Left ventricle myocardium superior (tissue), 1 donor: ENCODE data around the gene FAHD1. TPM values are rescaled to one million over a fixed set of nuclear protein-coding genes. Genes with fewer than 3 reads are reported as not detected.

Experiments used
- ATAC-seq: fragments of 200-7000 bp; cut with Tn5 transposase; one replicate; pipeline ENCODE4 v1.9.1; 2020; ENCODE audit warnings: mild to moderate bottlenecking, moderate library complexity
- DNase-seq: peaks from one replicate; pipeline ENCODE4 v3.0.0-alpha.2; 2020
- intact Hi-C: fragments of 100-400 bp; cut with micrococcal nuclease; formaldehyde crosslinking; loops from one replicate; pipeline ENCODE4 v1.11.0; 2022
- total RNA-seq: library from RNA; stranded (reverse); fragmentation: NEBNext Ultra II Directional; extraction: Animal tissue kit (Norgen Biotek cat#: 25700); gene quantifications from one replicate; pipeline ENCODE4 v1.2.1, GENCODE V29; 2021
- donor health status: DM: no; HTN: yes; CAD: no; lungs with severe emphysema.

The FAHD1 gene
- total RNA-seq, 1 donor from 2014 or later, result 30.0 TPM

DNA sequence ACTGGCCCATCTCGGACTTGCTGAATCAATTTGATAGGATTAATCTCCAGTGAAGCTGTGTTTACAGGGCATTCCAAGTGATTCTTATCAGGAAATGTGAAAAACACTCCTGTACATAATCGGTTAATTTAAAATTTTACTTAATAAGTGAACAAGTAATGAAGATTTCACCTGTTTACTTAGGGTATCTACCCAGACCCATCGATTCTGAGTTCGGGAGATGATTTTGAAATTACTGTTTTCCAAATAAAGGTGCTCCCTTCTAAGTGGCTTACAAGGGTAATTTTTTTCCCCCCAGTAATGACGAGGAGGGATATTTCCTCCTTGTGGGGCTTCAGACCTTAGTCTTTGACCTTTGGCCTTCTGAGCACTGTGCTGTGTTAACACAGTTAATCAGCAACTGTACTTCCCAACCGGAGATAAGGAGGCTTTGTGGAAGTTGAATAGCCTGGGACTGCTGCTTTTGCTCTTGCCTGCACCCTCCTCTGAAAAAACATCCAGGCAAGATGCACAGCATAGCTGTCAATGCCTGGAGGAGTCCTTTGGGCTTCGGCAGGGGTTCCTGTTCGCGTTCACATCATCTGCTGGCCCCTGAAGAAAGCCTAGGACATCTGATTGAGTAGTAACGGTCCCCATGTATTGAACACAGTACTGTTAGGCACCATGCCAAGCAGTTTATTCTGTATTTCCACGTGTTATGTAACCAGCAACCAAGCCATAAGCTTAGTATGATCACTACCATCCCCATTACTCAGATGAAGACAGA, 1.8 kb downstream of the FAHD1 start:
- DNase-seq (no peak), ATAC-seq (no peak)
- intact Hi-C loops, result no loop called here

DNA sequence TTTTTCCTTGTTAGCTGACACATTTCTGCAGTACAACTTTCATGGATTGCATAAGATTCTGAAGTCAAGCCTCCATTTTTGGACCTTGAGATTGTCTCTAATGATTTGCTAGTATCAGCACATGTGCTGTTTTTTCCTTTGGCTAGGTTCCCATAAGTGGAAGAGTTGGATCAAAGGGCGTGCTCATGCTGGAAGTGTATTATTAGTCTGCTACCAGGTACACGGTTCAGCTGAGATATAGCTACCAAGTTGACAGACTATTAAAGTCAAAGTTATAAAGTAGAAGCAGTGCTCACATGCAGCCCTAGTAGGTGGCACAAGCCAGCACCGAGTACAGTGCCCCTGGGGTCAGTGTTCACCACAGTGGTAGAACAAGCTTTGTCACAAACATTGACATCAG, 3.2 kb downstream of the FAHD1 start:
- intact Hi-C loops, result no loop called here
- DNase-seq, result no peak
- no peak for ATAC-seq

DNA sequence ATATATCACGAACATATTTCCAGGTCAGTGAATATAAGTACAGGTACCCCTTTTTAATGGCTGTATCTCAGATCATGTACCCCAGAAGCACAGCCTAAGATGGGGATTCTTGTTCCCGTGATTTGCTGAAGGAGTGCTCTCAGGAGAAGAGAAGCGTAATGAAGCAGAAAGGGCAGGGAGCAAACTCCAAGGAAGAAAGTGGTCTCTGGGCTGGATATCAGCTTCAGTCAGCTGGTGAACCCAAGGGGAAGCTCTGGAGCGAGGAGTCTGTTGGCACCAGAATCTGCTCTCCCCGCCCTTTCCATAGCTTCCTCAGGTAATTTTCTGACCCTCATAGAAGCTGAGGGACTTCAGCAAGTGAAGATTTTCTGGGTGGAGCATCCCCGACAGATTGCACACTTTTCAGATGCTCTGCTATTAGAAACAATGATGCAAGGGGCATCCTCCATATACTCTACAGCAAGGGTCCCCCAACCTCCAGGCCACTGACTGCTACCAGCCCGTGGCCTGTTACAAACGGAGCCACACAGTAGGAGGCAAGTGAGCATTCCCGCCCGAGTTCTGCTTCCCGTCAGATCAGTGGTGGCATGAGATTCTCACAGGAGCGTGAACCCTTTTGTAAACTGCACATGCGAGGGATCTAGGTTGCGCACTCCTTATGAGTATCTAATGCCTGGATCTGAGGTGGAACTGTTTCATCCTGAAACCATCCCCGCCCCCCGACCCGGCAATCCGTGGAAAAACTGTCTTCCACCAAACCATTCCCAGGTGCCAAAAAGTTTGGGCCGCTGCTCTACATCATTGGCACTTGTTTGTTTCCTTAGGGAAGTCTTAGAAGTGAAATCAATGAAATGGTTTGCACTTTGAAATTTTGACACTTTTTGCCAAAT, 4.4 kb downstream of the FAHD1 start:
- DNase-seq (no peak), ATAC-seq (no peak)
- intact Hi-C loops, result no loop called here

DNA sequence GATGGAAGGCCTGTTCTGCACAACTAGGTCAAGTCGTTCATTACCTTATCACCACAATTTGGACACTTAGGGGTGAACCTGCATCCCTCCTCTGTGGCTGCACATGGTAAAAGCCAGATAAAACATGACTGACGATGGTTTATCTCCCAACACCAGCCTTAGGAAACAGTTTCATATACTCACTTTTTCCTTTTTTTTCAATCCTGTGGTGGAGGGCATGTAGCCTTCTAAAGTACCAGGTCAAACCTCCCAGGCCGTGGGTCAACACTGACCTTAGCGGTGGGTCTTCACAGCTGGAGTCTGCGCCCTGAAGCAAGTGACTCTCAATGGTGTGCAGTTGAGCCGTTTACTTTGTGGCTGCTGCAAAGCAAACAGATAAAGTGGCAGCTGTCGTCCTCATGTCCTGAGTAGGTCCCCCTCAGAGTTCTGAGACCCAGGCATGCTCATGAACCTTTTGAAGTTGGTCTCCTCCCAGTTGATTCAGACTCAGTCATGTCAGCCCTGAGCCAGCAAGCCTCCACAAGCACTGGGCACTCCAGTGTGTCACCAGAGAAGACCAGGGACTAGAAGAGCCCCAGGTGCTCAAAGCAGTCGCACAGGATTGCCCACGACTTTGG, 5.9 kb downstream of the FAHD1 start:
- ATAC-seq (no peak), DNase-seq (no peak)
- intact Hi-C loops, result no loop called here

DNA sequence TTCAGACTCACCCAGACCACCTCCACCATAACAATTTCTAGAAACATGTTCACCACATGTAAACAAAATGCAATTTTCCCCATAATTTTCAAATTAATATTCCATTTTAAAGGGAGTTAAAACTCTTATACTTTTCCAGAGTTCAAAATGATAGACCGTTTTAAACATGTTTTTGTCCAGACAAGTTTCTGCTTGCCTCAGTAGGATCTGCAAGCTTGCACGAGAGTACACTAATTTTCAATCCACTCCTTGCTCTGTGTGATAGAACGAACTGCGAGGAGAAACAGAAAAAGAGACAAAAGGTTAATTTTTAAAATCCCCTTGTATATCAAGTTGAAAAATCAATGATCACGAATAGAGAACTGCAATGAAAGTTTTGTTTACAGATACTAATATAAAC, 7.1 kb downstream of the FAHD1 start:
- DNase-seq (no peak), ATAC-seq (no peak)
- intact Hi-C loops, result no loop called here

DNA sequence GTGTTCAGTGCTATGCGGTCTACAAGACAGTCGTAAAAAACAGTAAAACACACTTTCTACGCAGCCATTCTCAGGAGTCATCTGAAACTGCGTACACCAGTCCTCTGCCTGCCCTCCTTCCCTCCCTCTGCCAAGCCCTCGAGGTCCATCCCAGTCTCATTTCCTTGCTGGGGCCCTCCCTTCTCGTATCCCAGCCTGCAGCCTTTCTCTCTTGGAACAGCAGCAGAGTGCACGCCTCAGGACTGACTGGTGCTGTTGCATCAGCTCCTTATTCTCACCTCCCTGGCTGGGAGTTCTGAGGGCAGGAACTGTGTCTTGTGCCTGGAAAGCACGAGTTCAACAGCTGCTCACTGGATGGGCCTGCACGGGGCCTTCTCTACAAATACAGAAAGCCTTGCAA, 12.5 kb downstream of the FAHD1 start:
- DNase-seq (no peak), ATAC-seq (no peak)
- intact Hi-C loops, result no loop called here

DNA sequence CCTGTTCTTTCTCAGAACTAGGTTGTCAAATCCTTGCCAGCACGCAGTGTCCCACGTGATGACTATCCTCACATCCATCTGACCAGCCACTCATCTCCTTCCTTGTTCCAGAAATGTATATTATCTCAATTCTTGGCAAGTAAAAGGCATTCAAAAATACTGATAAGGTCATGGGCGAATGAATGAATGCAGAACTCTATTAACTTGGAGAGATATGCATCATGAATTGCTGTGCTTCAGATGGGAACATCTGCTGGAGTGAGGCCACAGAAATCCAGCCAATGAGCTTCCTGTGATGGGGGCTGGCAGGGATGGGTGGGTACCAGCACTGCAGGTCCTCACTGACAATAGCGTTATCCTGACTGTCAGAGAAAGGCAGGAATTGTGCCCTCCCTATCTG, 19.0 kb downstream of the FAHD1 start:
- DNase-seq, result no peak
- intact Hi-C loops, result no loop called here
- ATAC-seq, result no peak

DNA sequence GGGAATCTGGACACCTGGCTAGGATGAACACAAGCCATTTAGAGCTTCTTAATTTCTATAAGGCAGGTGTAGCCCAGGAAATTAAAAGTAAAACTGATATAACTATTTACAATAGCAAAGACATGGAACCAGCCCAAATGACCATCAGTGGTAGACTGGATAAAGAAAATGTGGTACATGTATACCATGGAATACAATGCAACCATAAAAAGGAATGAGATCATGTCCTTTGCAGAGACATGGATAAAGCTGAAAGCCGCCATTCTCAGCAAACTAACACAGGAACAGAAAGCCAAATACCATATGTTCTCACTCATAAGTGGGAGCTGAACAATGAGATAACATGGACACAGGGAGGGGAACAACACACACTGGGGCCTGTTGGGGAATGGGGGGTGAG, 19.4 kb downstream of the FAHD1 start:
- DNase-seq (no peak), ATAC-seq (no peak)
- intact Hi-C loops, result no loop called here

DNA sequence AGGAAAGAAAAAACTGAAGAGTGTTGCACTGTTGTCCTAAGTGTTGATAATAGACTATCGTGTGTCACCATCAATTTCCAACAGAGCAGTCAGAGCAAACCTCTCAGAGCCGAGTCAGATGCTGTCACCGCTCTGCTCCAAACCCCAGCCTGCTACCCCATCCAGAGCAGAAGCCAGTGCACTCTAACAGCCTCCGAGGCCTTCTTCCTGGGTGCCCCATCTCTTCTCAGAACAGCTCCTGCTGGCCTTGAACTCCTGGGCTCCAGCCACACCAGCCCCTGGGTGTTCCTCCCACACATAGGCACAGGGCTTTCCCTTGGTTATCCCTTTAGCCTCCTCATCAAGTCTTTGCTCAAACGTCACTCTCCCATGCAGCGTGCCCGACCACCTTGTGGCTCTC, 24.0 kb downstream of the FAHD1 start:
- intact Hi-C loops, result no loop called here
- ATAC-seq, result no peak

DNA sequence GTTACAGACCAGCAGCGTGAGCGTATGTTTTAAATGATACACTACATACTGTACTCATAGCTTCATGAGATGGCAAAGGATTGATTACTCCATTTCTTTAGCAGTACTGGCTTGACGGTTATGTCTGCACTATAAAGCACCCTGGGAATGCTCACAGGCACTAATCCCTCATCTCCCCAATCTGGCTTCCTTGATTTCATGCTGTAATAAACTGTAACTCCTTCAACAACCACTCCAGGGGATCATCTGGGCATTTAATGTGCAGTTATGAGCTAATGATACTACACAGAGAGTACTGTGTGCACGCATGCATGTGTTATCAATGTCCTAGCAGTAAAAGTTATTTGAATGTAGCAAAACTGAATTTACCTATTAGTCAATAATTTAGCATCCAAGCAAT, 24.8 kb downstream of the FAHD1 start:
- intact Hi-C loops, result no loop called here
- ATAC-seq, result no peak
- DNase-seq, result no peak

More for the DNA sequence above, 24.0 kb downstream of the FAHD1 start:
- no peak for DNase-seq

DNA sequence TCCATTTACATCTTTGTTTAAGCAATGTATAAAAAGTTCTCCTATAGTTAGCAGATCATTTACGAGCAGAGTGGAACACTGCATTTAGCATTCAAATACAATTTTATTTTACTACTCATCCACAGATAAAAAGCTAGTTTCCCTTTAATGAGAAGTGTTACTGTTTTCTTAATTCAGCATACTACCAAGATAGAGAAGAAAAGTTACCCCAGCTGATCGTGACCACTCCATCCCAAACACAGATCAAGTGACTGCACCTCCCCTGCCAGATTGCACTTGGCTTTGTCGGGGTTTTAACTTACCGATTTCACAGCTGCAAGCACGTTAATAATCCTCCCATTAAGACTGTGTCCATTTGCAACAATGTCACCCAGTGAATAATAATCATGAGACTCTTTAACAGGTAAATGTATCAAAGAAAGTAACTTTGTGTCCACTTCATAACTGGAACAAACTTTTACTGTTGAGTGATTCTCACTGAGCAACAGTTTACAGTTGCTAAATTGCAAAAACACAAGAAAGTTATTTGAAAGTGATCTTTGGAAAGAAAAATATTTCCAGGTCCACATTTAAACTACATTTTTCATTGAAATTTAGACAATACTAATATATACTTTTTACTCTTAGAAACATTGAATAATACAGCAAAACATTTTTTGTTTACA, 30.6 kb downstream of the FAHD1 start:
- intact Hi-C loops, result no loop called here
- ATAC-seq (no peak), DNase-seq (no peak)

DNA sequence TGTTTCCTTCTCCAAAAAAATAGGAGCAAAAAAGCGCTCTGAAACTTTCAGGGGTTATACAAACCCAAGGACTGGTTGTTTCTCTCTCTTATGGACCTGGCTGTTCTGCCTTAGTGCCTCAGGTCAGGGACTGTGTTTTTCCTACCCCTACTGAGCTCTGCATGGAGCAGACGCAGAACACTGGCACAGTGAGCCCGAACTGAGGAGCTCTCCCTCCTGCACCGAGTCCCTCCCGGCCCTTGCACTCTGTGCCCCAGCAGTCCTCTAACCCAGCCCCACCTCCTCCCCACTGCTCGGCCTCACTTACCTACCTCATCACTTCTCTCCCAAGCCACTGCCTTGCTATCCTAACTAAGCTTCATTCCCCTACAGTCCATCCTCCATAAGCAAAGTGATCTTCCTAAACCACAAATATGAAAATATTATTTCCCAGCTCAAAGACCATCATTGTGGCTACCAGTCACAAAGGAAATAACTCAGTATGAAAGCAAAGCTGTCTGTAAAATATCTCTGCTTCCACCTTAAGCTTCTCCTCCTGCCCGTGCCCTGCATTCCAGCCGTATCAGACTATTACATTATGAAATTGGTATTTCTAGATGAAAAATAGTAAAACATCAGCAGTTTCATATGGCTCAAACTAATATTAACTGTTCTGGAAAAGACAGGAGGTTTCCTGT, 31.3 kb downstream of the FAHD1 start:
- intact Hi-C loops, result no loop called here
- DNase-seq (no peak), ATAC-seq (no peak)

DNA sequence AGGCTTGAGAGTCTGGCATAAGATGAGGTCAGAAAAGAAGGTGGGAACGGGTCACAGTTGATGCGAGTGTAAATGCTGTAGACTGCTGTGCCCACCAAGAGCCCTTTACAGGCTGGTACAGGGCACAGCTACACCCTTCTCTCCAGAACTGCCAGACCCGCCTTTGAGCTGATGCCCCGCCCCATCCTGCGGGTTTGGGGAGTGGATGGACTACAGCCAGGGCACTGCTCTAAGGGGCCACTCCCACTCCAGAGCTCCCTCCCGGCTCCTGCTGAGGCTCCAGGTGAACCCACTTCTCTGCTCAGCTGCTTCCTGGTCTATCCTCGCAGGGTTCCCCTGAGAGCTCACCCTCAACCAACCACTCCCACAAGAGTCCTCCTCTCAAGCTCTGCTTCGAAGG, 32.6 kb downstream of the FAHD1 start:
- ATAC-seq, result no peak
- no peak for DNase-seq
- intact Hi-C loops, result loop anchor here (10.0 kb wide), 1 partner anchor 75 kb away; no protein-coding TSS in a partner anchor

DNA sequence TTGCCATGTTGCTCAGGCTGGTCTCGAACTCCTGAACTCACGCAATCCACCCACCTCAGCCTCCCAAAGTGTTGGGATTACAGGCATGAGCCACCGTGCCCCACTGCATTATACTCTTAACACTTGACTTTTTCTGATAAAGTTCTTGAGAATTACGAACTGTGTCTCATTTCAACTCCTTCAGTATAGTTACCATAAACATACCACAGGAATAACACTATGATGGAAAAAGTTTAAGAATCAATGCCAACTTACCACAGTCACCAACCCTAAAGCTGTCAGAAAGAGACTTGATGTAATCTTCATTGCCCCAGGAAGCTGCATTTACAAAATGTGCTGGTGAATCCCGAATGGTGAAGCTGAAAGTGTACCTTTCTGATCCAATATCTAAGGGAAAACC, 34.7 kb downstream of the FAHD1 start:
- ATAC-seq, result no peak
- no peak for DNase-seq
- intact Hi-C loops, result loop anchor here (10.0 kb wide), 1 partner anchor 73 kb away; no protein-coding TSS in a partner anchor

DNA sequence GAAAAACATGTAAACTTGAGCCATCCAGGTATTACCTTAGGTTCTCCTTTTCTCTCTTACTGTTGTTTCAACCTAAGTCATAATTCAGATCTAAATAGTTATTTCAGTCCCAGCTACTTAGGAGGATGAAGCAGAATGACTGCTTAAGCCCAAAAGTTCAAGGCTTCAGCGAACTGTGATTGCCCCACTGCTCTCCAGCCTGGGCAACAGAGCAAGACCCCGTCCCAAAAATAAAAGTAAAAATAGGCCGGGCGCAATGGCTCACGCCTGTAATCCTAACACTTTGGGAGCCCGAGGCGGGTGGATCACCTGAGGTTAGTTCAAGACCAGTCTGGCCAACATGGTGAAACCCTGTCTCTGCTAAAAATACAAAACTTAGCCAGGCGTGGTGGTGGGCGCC, 35.4 kb downstream of the FAHD1 start:
- intact Hi-C loops, result loop anchor here (10.0 kb wide), 1 partner anchor 72 kb away; no protein-coding TSS in a partner anchor
- no peak for DNase-seq
- no peak for ATAC-seq

DNA sequence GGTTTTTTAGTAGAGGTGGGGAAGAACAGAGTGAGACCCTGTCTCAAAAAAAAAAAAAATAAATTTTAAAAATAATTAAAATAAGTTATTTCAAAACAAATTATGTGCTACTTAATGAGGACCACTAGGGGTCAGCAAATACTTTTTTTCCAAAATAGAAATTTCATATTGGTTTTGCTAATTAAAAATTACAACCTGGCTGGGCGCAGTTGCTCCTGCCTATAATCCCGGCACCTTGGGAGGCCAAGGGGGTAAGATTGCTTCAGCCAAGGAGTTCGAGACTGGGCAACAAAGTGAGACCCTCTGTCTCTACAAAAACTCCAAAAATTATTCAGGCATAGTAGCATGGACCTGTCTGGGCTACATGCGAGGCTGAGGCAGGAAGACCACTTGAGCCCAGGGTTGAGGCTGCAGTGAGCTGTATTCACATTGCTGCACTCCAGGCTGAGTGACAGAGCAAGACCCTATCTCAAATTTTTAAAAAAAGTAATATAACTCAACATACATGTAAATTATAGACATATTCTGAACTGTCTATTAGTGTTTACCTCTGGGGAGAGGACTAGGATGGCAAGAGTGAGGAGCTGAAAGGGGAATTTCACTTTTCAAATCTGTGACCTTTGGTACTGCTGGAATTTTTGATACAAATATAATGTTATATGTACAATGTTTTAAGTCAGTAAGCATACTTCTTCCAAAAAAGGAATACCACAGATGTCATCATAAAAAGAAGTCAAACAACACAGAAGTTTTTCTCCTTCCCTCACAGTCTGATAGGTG, 36.9 kb downstream of the FAHD1 start:
- intact Hi-C loops, result loop anchor here (10.0 kb wide), 1 partner anchor 71 kb away; no protein-coding TSS in a partner anchor
- ATAC-seq (no peak), DNase-seq (no peak)

DNA sequence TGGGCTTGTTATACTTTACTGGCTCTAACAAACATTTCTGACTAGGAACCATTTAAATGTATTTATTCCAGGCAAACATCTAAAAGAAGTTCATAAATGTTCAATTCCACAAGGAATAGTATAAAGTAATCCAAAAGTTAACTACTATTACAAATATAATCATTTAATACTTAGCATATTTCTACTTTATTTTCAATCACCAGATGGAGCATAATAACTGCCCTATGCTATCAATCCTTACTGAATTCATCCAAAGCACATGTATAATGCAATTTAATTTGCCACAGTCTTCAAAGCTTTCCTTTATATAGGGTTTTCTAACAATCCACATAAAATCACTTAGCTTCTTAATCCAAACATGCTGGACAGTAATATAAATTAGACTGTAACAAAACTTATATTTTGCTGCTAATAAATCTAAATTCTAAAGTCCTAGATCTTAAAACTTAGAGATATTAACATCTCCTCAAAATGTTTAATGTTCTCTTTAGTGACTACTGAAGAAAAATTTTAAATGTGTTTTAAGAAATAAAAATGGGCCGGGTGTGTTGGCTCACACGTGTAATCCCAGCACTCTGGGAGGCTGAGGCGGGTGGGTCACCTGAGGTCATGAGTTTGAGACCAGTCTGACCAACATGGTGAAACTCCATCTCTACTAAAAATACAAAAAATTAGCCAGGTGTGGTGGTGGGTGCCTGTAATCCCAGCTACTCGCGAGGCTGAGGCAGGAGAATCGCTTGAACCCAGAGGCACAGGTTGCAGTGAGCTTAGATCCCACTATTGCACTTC, 39.1 kb downstream of the FAHD1 start:
- ATAC-seq, result no peak
- no peak for DNase-seq
- intact Hi-C loops, result loop anchor here (10.0 kb wide), 1 partner anchor 69 kb away; no protein-coding TSS in a partner anchor
